Measurements from ENCODE around the gene TSPAN16.

Gene TSPAN16

DNA sequence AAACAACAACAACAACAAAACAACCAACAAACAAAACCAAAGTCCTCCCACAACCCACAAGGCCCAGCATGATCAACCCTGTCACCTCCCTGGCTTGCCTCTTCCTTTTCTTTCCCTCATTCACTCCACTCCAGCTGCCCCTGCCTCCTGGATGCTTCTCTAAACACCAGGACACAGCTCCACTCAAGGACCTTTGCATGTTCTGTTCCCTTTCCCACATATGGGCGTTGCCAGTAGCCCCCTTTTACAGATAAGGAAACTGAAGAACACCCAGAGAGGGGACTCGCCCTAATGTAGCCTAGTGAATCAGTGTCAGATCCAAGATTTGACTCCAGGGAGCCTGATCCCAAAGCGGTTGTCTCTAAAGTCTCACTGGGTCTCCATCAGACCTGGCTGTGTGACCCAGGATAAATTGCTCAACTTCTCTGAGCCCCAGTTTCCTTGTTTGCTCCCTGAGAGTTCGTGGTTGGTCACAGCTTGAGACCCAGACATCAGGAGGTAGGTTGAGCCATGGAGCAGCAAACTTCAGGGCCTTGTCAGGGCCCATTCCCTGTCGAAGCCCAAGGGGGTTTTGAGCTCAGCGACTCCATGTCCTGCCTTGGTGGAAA lies 30.7 kb upstream of the TSPAN16 start:
- TF ChIP-seq, protein P1, sequence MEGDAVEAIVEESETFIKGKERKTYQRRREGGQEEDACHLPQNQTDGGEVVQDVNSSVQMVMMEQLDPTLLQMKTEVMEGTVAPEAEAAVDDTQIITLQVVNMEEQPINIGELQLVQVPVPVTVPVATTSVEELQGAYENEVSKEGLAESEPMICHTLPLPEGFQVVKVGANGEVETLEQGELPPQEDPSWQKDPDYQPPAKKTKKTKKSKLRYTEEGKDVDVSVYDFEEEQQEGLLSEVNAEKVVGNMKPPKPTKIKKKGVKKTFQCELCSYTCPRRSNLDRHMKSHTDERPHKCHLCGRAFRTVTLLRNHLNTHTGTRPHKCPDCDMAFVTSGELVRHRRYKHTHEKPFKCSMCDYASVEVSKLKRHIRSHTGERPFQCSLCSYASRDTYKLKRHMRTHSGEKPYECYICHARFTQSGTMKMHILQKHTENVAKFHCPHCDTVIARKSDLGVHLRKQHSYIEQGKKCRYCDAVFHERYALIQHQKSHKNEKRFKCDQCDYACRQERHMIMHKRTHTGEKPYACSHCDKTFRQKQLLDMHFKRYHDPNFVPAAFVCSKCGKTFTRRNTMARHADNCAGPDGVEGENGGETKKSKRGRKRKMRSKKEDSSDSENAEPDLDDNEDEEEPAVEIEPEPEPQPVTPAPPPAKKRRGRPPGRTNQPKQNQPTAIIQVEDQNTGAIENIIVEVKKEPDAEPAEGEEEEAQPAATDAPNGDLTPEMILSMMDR (IDR thresholded peaks at IDR 0.05; ENCODE audit: low read length), result no peak
- TF ChIP-seq EZH2 (IDR thresholded peaks at IDR 0.05; ENCODE audit: borderline replicate concordance, low read length), result no peak
- Histone ChIP-seq H3K27ac (ENCODE audit: low read depth, low read length, poor library complexity, severe bottlenecking) (no peak overlapping the region), H3K36me3 (ENCODE audit: insufficient read depth, low read length) (no peaks in the 10 kb centered on the region), H4K20me1 (ENCODE audit: insufficient read depth, low read length) (no peaks in the 10 kb centered on the region), H3K4me1 (ENCODE audit: insufficient read depth, low read length, severe bottlenecking) (peaks cover 21% of the 10 kb centered on the region), H3K9ac (ENCODE audit: low read length) (no peak overlapping the region), H3K9me3 (ENCODE audit: low read length) (no peaks in the 10 kb centered on the region), H3F3A (ENCODE audit: insufficient read depth, low read length) (no peaks in the 10 kb centered on the region), H3K4me3 (ENCODE audit: low read depth, low read length, poor library complexity, severe bottlenecking) (no peak overlapping the region), H2AFZ (ENCODE audit: low read length) (no peak overlapping the region), H3K79me2 (ENCODE audit: insufficient read depth, low read length) (no peaks in the 10 kb centered on the region), H3K9me2 (ENCODE audit: low read depth, low read length) (no peaks in the 10 kb centered on the region), H3K27me3 (ENCODE audit: insufficient read depth, low read length) (no peaks in the 10 kb centered on the region), H3K4me2 (ENCODE audit: low read length) (no peak overlapping the region)

DNA sequence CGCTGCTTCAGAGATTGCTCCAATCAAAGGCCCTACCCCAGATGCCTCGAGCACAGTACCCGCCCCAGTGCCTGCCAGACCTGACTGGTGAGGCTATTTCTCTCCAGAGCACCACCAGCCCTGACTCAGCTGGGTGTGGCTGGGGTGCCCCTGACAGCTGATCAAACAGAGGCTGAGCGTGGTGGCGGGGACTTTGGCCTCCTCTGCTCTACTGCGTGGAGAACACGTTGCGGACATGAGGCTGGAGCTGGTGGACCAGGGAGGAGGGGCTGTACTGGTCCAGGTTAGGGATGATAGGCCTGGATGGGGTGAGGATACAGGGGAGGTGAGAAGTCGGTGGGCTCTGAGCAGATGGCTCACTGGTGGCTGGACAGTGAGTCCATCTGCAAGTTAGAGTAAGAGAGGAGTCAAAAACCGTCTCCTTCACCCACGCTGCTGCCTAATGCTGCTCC lies 30.1 kb upstream of the TSPAN16 start:
- no peaks in the 10 kb centered on the region for H3K27me3 ChIP-seq (ENCODE audit: insufficient read depth, low read length)
- no peak overlapping the region for H3K9ac ChIP-seq (ENCODE audit: low read length)
- no peak overlapping the region for H2AFZ ChIP-seq (ENCODE audit: low read length)
- H3K4me2 ChIP-seq (ENCODE audit: low read length), result no peak overlapping the region
- TF ChIP-seq EZH2 (IDR thresholded peaks at IDR 0.05; ENCODE audit: borderline replicate concordance, low read length), result no peak
- TF ChIP-seq, protein P1 (IDR thresholded peaks at IDR 0.05; ENCODE audit: low read length), result no peak
- H4K20me1 ChIP-seq (ENCODE audit: insufficient read depth, low read length), result no peaks in the 10 kb centered on the region
- H3K36me3 ChIP-seq (ENCODE audit: insufficient read depth, low read length), result no peaks in the 10 kb centered on the region
- no peak overlapping the region for H3K4me3 ChIP-seq (ENCODE audit: low read depth, low read length, poor library complexity, severe bottlenecking)
- no peaks in the 10 kb centered on the region for H3K9me3 ChIP-seq (ENCODE audit: low read length)
- H3K9me2 ChIP-seq (ENCODE audit: low read depth, low read length), result no peaks in the 10 kb centered on the region
- no peak overlapping the region for H3K27ac ChIP-seq (ENCODE audit: low read depth, low read length, poor library complexity, severe bottlenecking)
- peaks cover 21% of the 10 kb centered on the region for H3K4me1 ChIP-seq (ENCODE audit: insufficient read depth, low read length, severe bottlenecking)
- no peaks in the 10 kb centered on the region for H3F3A ChIP-seq (ENCODE audit: insufficient read depth, low read length)
- no peaks in the 10 kb centered on the region for H3K79me2 ChIP-seq (ENCODE audit: insufficient read depth, low read length)

DNA sequence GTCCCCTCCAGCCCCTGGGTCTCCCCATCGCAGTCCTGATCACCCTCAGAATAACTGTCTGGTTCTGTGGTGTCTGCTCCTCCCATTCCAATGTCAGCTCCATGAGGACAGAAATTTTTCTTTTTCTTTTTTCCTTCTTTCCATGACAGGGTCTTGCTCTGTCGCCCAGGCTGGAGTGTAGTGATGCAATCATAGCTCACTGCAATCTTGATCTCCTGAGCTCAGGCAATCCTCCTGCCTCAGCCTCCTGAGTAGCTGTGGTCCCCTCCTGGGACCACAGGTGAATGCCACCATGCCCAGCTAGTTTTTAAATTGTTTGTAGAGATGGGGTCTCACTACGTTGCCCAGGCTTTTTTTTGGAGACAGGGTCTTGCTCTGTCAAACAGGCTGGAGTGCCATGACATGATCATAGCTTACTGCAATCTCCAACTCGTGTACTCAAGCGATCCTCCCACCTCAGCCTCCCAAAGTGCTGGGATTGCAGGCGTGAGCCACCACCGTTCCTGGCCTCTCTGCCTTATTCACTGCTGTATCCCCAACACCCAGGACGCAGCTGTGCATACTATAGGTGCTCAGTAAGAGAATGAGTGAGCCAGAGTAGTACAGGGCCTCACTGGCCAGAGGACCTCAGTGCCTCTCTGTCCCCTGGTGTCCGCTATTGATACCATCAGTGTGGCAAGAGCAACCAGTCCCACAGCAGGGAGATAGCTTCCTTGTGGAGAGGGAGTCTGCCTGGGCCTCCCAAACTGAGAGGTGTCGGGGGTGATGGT lies 28.5 kb upstream of the TSPAN16 start:
- H3F3A ChIP-seq (ENCODE audit: insufficient read depth, low read length), result no peaks in the 10 kb centered on the region
- TF ChIP-seq, protein P1 (IDR thresholded peaks at IDR 0.05; ENCODE audit: low read length), result no peak
- no peak for TF ChIP-seq EZH2 (IDR thresholded peaks at IDR 0.05; ENCODE audit: borderline replicate concordance, low read length)
- H3K9ac ChIP-seq (ENCODE audit: low read length), result no peak overlapping the region
- no peaks in the 10 kb centered on the region for H4K20me1 ChIP-seq (ENCODE audit: insufficient read depth, low read length)
- H3K36me3 ChIP-seq (ENCODE audit: insufficient read depth, low read length), result no peaks in the 10 kb centered on the region
- H2AFZ ChIP-seq (ENCODE audit: low read length), result no peak overlapping the region
- H3K4me3 ChIP-seq (ENCODE audit: low read depth, low read length, poor library complexity, severe bottlenecking), result no peak overlapping the region
- no peaks in the 10 kb centered on the region for H3K27me3 ChIP-seq (ENCODE audit: insufficient read depth, low read length)
- no peak overlapping the region for H3K4me2 ChIP-seq (ENCODE audit: low read length)
- H3K4me1 ChIP-seq (ENCODE audit: insufficient read depth, low read length, severe bottlenecking), result peaks cover 14% of the 10 kb centered on the region
- H3K79me2 ChIP-seq (ENCODE audit: insufficient read depth, low read length), result no peaks in the 10 kb centered on the region
- no peak overlapping the region for H3K27ac ChIP-seq (ENCODE audit: low read depth, low read length, poor library complexity, severe bottlenecking)
- H3K9me2 ChIP-seq (ENCODE audit: low read depth, low read length), result no peaks in the 10 kb centered on the region
- H3K9me3 ChIP-seq (ENCODE audit: low read length), result no peaks in the 10 kb centered on the region
